Measurements from ENCODE around the gene ITSN2.

GRCh38 chr2:24329700-24330099 lies 30.6 kb downstream of the ITSN2 start:
- TF ChIP-seq, protein P1, sequence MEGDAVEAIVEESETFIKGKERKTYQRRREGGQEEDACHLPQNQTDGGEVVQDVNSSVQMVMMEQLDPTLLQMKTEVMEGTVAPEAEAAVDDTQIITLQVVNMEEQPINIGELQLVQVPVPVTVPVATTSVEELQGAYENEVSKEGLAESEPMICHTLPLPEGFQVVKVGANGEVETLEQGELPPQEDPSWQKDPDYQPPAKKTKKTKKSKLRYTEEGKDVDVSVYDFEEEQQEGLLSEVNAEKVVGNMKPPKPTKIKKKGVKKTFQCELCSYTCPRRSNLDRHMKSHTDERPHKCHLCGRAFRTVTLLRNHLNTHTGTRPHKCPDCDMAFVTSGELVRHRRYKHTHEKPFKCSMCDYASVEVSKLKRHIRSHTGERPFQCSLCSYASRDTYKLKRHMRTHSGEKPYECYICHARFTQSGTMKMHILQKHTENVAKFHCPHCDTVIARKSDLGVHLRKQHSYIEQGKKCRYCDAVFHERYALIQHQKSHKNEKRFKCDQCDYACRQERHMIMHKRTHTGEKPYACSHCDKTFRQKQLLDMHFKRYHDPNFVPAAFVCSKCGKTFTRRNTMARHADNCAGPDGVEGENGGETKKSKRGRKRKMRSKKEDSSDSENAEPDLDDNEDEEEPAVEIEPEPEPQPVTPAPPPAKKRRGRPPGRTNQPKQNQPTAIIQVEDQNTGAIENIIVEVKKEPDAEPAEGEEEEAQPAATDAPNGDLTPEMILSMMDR (conservative IDR thresholded peaks at IDR 0.05): no peak
- no peak for TF ChIP-seq ZFX (IDR thresholded peaks at IDR 0.05)

Data from C4-2B (cell line).